GM21515 (cell line): ENCODE measurements around the gene SRGAP1.
A peak's percentile ranks its signal among the peaks of the same experiment; 100 is the strongest.
"Not testable (repeated sequence)": the region's sequence is repeated elsewhere in the genome, so short reads cannot be mapped to it uniquely, and the experiment has no call there.

Source experiments
- ATAC-seq: cut with Tn5 transposase; IDR thresholded peaks from one replicate; pipeline ENCODE4 v1.9.1; 2021; ENCODE audit not compliant: unreplicated experiment

SRGAP1 gene

GRCh38 chr12:63836936-63837335, 7.6 kb upstream of the SRGAP1 start:
- no peak for ATAC-seq

GRCh38 chr12:63838411-63838810, 6.1 kb upstream of the SRGAP1 start:
- ATAC-seq = no peak

DNA sequence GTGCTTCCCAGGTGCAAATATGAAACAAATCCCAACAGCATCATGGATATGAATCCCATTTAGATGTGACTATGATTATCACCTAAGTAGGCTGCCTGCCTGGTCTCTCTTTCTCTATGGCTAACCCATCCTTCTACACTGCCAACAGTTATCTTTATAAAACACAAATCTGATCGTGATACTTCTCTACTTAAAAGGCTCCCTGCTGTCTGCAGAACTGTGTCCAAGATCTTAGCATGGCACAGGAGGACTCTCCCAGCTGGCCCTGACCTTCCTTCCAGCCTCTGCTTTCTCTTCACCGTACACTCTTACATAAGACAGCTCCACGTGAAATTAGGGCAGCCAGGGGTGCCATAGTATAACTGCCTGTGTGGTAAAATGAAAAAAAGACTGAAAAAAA, 3.5 kb upstream of the SRGAP1 start:
- ATAC-seq = no peak

GRCh38 chr12:63841571-63841970, 2.9 kb upstream of the SRGAP1 start:
- ATAC-seq = no peak

GRCh38 chr12:63842750-63843149, 1.8 kb upstream of the SRGAP1 start:
- not testable (repeated sequence) for ATAC-seq

GRCh38 chr12:63843254-63843720, 1.2 kb upstream of the SRGAP1 start:
- no peak for ATAC-seq

DNA sequence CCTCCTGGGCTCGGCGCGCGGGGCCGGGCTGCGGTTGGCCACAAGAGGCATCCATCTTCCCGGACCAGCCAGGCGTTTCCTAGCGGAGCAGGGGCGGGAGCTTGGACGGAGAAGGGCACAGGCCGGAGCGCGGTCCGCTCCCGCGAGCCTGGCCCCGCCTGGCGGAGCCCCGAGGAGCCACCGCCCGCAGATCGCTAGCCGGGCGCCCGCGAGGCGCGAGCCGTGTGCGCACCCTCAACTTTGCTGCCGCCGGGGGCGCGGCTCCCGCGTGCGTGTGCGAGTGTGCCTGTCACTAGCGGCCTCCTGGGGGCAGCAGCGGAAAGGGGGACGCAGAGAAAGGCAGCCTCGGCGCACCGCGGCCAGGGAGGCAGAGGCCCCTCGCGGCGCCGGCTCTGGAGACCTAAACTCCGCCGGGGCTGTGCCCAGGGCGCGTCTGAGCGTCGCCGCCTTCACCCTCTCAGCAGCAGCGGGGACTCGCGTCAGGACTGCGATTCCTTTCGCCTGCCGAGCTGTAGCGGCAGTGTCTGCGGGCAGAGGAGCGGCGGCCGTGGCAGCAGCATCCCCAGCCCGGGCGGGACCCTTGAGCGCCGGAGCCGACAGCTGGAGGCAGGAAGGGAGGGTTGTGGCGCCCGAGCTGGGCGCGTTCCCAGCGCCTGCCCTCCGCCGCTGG, 644 bp upstream of the SRGAP1 start:
- ATAC-seq = peak; percentile 98

GRCh38 chr12:63845726-63846125, 1.2 kb downstream of the SRGAP1 start:
- ATAC-seq = no peak

DNA sequence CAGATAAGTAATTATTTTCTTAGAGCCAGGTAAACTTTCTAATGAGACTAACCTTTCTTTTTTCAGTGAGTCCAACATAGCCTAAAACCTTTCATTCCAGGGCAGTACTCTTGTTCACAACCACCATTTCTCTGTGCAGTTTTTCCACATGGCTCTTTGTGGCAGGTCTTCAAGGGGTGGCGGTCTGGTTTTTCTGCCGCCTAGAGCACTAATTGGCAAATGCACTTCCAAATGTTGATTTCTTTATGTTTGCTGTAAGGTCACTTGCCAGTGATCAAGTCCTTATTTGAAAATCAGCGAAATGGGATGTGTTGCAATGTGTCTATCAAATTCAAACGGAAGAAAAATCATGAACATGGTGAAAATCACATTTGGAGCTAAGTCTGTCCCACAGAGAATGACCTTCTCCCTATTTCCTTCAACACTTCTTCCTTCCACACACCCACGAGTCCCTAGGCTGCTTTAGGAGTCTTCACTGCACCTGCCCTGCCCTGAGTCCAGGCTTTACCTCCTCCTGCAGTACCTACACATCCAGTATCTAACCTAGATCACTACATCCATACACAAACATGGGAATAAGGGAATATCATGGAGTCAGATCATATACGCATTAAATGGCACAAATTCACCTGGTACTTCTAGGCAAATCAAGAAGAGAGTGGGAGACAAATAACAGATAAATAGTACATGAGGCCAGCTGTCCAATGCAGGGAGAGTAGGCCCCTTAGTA, 1.9 kb downstream of the SRGAP1 start:
- no peak for ATAC-seq

GRCh38 chr12:63848450-63848849, 4.0 kb downstream of the SRGAP1 start:
- ATAC-seq = no peak

DNA sequence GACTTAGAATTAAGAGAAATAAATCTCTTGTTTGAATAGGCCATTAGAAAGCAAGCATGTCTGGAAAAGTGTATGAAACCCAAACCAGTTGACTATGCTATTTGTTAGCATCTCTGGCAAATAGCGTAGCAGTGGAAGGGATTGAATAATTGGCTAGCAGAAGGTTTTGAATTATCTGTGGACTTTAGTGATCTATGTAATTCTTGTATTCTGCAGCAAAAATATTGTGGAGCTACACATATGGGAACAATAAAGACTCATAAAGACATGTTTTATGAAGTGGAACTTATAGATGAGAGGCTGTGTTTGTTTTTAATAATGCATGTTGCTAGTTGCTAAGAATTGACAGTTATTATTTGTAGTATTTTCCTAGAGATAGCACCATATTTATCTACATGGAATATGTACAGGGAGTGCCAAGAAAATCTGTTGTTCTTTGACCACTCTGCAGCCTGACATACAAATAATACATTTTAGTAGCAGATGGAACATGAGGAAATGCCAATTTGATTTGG, 4.7 kb downstream of the SRGAP1 start:
- no peak for ATAC-seq

DNA sequence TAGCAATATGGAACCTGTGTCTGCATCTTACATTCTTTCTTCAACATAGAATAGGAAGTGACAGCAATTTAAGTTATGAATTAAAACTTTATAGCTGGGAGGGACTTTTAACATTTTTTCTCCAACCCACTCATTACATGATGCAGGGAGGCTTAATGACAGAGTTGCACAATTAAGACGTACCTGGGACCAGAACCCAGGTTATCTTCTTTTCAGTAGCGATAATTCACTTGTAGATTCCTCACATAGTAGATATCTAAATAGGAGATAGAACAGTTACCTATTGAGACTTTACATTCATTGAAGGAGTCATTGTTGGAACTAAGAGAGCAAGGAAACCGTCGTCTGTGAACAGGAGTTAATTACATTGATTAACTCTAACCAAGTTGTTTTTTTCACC, 5.1 kb downstream of the SRGAP1 start:
- no peak for ATAC-seq

- no peak for ATAC-seq
Observed at GRCh38 chr12:63853978-63854377, 9.5 kb downstream of the SRGAP1 start.

DNA sequence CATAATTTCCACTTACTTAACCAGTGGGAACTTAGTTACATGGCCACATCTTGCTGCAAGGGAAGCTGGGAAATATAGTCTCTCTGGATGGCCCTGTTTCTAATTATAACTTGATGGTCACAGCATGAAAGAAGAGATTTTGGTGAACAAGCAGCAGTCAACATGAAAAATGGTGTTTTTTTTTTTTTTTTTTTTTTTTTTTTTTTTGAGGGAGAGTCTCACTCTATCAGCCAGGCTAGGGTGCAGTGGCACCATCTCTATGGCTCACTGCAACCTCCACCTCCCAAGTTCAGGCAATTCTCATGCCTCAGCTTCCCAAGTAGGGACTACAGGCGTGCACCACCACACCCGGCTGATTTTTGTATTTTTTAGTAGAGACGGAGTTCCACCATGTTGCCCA, 10.8 kb downstream of the SRGAP1 start:
- ATAC-seq = no peak

- no peak for ATAC-seq
Observed at GRCh38 chr12:63857771-63858670, 13.5 kb downstream of the SRGAP1 start.

- ATAC-seq = not testable (repeated sequence)
Observed at GRCh38 chr12:63859880-63860279, 15.4 kb downstream of the SRGAP1 start.

- ATAC-seq = no peak
Observed at GRCh38 chr12:63862187-63862968, 17.9 kb downstream of the SRGAP1 start.

DNA sequence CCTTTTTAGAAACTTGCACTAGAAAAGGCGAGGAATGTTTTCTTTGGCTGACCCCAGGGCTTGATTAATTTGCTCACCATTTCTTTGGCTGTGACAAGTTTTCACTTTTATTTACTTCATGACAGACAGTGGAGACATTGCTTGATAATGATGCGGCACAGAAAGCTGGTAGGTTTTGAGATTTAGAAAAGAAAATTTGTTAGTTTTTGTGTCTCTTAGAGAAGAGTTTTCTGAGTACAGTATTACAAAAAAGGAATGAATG, 18.4 kb downstream of the SRGAP1 start:
- no peak for ATAC-seq

GRCh38 chr12:63863658-63864453, 19.4 kb downstream of the SRGAP1 start:
- ATAC-seq = no peak

- no peak for ATAC-seq
Observed at GRCh38 chr12:63864454-63864706, 19.9 kb downstream of the SRGAP1 start.
